NCI-H774 (cell line): ENCODE data around the gene KLK1.
"Not testable (repeated sequence)": the region's sequence is repeated elsewhere in the genome, so short reads cannot be mapped to it uniquely, and the experiment has no call there.

Experiments used
- DNase-seq: peaks from one replicate; lab custom pipeline; 2025; lab: John Stamatoyannopoulos, UW

Gene KLK1

DNA sequence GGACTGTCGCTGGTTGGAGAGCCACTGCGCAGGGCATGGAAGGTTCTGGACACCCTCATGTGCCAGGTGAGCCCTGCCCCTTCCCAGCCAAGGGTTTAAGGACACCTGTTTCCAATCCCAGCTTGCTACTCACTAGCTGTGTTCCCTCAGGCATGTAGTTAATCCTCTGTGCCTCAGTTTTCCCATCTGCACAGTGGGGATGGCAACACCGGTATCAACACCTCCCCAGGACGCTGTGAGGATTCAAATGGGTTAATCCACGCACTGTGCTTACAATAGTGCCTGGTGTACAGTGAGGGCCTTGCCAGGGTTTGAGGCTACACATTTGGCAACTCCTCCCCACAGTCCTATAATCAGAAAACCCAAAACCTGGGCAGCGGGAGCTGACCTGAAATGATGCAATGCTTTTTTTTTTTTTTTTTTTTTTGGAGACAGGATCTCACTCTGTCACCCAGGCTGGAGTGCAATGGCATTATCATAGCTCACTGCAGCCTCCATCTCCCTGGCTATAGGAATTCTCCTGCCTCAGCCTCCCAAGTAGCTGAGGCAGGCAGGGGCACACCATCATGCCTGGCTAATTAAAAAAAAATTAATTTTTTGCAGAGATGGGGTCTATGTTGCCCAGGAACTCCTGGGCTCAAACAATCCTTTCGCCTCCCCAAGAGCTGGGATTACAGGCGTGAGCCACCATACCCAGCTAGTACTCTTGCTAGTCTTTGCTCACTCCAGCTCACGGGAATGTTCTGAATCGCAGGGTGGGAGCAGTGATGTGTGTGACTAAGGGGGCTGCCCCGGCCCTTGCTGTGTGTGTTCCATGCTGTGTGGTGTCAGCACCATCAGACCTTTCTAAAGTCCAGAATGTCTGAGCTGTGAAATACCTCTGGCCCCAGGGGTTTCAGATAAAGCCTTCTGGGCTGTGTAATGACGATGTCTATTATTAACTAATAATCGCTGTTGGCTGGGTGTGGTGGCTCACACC, 31.0 kb downstream of the KLK1 start:
- DNase-seq: no peak

DNA sequence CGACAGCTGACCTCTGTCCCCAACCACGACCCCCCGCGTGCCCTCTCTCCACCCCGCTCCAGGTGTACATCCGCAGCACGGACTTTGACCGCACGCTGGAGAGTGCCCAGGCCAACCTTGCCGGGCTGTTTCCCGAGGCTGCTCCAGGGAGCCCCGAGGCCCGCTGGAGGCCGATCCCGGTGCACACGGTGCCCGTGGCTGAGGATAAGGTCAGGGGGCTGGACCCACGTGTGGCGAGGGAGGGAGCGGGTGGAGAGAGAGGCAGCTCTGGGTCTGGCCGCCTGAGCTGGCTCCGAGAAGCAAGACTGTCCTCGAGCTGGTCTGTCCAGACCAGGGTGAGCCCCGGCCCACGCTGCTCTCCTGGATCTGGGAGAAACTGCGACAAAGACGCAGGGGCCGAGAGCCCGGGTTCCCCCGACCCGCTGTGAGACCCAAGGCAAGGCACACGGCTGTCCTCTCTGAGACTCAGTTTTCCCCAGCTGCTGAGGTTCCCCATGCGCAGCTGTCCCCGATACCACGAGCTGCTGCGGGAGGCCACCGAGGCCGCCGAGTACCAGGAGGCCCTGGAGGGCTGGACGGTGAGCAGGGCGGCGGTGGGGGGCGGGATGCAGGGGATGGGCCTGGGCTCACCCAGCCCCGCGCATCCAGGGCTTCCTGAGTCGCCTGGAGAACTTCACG, 31.9 kb downstream of the KLK1 start:
- no peak for DNase-seq

DNA sequence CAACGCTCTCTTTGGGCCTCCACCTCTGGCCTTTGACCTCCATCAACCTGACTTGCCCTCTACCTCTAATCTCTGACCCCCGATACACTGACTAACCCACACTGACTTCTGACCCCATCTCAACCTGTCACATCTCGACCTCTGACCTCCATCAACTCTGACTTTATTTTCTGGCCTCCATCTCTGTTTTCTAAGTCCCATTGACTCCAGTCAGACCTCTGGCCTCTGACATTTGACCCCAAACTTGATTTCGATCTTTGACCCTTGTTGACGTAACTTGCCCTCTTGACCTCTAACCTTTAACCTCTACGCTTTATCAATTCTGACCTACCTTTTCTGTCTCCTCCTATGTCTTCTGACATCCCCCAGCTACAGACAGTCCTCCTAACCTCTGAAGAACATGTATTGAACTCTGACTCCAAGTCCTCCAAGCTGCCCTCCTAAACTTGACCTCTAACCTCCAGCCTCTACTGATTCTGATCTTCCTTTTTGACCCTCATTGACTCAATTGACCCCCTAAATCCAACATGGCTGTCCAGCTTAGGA, 32.6 kb downstream of the KLK1 start:
- DNase-seq: no peak

DNA sequence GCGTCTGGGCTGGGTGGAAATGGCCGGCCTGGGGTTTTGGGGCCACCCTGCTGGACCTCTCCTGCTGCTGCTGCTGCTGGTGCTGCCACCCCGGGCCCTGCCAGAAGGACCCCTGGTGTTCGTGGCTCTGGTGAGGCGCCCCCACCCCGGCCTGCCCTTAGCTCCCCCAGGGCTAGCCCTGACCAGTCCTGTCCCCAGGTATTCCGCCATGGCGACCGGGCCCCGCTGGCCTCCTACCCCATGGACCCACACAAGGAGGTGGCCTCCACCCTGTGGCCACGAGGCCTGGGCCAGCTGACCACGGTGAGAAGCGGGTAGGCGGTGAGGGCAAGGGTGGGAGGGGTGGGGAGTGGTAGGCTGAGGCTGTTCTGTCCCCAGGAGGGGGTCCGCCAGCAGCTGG, 33.2 kb downstream of the KLK1 start, which contains the start of gene ACP4:
ACP4 (plus strand) TSS at position 20 of the 400 bp plus-strand sequence; CDS start at position 20, 0 bp downstream.
- DNase-seq: no peak

DNA sequence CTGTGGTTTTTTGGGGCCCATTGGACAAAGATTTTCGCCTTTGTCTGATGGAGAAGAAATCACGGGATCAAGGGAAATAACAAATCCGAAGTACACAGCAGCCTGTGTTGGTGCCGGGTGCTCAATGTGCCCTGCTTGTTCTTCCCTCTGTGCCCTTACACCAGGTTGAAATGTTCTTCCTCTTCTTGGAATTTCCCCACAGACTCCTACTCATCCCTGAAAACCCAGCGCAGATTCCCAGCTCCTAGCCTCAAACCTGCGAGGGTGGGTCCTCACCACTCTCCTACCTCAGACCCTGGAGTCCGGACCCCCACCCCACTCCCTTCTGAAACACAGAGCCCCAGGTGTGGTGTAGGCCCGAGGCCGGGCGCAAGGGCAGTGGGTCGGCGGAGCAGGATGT, 38.3 kb downstream of the KLK1 start:
- no peak for DNase-seq

DNA sequence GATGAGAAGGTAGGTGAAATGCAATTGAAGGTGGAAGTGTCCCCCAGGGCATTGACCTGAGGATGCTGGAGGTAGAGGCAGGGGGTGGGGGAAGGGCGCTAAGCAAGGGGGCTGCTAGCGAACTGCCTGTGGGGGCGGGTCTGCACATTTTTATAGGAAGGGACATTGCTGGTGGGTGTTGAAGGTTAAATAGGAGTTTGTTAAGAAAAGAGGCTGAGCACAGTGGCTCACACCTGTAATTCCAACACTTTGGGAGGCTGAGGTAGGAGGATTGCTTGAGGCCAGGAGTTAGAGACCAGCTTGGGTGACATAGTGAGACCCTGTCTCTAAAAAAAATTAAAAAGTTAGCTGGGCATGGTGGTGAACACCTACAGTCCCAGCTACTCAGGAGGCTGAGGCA, 38.9 kb downstream of the KLK1 start:
- no peak for DNase-seq

DNA sequence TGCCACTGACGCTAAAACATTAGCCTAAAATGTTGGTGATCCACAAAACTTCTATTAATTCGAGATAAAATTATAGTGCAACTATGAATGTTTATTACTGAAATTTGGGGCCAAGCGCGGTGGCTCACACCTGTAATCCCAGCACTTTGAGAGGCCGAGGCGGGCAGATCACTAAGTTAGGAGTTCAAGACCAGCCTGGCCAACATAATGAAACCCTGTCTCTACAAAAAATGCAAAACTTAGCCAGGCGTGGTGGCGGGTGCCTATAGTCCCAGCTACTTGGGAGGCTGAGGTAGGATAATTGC, 39.8 kb downstream of the KLK1 start:
- not testable (repeated sequence) for DNase-seq

DNA sequence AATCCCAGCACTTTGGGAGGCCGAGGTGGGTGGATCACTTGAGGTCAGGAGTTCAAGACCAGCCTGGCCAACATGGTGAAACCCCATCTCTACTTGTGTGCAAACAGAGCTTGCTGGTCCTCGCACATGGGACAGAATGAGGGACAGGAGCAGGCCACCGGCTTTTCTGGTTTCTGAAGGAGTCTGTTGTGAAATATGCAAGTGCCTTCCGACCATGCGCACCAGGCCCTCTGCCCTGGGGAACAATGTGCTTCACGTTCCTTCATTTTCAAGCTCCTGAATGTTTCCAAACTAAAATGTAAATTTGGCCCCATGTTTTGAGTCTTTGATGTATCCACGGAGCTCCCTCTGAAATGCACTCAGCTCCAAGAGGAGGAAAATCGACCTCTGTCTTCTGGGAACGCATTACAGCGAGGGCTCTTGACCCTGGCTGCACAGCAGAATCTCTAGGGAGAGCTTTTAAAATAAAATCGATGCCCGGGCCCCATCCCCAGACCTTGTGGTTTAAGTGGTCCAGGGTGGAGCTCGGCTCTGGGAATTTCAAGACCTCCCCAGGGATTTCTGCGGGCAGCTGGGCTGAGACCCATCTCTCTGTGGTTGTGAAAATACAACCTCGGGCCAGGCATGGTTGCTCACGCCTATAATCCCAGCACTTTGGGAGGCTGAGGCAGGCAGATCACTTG, 42.7 kb downstream of the KLK1 start:
- DNase-seq: no peak

DNA sequence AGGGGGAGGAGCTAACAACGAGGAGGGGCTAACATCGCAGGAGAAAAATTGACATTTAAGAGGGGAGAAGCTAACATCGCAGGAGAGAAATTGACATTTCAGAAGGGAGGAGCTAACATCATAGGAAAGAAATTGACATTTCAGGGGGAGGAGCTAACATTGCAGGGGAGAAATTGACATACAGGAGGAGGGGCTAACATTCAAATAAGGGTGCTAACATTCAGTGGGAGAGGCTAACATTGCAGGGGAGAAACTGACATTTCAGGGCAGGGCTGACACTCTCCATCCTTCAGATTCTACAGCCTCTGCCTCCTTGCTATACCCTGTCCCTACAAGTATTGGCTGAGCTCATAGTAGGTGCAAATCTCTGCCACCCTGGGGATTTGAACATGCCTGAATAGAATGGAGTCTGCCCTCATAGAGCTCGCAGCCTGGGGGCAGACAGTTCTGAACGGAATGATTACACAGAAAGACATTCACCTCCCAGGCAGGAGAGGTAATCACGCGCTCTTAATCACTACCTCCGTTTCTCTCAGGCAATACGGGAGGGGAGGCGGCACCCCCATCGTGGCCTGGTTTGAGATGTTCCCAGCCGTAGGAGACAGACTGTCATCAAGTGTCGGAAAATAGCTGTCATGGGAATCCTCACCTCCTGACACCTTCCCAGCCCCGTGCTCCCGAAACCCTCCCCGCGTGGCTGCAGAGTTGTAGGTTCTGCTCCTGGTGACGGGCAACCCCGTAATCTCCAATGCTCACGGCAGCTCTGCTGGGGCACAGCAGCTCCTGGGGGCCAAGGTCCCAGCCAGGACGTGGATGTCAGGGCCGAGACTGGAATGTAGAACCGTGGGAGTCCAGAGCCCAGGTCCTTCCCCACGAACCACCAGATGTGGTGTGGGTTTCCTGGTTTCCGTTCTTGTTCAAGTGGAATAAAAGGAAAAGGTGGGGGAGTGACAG, 43.8 kb downstream of the KLK1 start:
- no peak for DNase-seq

DNA sequence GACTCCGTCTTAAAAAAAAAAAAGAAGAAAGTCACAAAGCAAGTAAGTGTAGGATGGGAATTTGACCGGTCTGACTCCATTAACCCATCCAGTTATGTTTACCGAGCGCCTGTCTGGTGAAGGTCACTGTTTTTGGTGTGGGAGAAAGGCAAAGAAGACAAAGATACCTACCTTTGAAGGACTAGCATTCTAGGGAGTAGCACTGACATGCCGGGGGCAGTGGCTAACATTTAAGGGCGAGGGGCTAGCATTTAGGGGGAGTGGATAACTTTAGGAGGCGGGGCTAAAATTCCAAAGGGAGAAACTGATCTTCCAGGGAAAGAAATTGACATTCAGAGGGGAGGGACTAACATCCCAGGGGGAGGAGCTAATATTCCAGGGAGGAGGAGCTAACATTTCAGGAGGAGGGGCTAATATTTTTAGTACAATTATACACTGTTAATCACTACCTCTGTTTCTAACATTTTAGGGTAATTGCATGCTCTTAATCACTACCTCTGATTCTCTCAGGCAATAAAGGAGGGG, 44.6 kb downstream of the KLK1 start:
- no peak for DNase-seq

DNA sequence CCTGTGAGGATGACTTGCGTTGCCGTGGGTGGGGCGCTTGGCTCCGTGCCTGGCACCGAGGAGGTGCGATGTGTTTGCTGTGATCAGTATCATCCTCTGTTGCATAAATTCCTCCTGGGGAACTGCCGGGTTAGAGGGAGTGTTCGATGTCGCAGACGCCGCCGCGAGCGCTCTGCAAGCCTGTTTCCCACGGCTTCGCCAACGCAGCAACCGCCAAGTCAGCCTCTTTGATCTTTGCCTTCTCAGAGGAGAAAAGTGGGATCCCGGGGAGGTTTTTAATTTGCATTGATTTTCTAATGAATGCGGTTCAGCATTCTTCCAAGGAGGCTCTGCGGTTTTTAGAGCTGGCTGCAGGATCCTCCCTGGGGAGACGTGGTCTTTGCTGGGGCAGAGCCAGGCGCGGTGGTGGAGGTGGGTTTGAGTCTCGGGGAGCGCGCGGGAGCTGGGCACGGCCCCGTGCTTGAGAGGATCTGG, 45.7 kb downstream of the KLK1 start:
- no peak for DNase-seq

DNA sequence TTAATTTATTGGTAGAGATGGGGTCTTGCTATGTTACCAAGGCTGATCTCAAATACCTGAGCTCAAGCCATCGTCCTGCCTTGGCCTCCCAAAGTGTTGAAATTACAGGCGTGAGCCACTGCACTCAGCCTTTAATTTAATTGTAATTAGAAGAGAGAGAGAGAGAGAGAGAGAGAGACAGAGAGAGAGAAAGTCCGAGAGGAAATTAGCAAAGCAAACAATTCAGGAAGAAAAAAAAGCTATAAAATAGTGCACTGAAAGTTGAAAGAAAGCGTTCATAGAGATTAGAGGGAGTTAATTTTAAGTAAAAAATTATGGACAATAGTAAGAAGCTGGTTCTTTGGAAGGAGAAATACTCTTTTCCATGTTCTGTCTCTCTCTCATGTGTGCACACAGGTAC, 46.3 kb downstream of the KLK1 start:
- no peak for DNase-seq

DNA sequence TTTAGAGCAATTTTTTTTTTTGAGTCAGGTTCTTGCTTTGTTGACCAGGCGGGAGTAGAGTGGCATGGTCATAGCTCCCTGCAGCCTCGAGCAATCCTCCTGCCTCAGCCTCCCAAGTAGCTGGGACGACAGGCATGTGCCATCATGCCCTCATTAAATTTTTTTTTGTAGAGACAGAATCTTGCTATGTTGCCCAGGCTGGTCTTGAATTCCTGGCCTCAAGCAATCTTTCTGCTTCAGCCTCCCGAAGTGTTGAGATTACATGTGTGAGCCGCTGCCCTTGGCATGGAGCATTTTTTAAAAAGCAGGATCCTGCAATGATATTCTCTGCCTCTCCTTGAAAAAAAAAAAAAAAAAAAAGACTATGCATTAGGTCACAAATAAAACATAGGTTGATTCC, 47.5 kb downstream of the KLK1 start:
- no peak for DNase-seq

DNA sequence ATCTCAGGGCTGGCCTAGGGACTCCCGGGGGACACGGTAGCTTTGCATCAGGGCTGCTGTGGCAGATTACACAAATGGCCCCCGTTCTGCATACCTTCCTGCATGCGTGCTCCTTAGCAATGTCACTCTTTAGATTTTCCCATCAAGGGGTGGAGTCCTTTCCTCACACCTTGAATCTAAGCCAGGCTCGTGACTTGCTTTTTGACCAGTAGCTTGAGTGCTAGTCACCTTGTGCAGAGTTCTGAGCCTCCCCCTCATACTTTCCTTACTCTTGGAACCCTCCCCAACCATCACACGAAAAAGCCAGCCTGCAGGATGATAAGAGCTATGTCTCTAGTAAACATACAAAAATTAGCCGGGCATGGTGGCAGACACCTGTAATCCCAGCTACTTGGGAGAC, 50.1 kb downstream of the KLK1 start:
- DNase-seq: not testable (repeated sequence)

DNA sequence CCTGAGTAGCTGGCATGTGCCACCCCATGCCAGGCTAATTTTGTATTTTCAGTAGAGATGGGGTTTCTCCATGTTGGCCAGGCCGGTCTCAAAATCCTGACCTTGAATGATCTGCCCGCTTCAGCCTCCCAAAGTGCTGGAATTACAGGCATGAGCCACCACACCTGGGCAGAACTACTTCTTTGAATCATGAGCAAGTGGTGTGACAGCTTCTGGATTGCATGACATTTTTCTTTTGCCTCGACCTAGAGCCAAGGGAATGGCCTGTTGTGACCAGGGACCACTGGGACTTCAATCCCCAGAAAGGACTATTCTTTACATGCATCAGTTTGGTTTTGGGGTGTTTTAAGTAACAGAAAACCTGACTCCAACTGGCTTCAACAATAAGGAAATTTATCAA, 50.7 kb downstream of the KLK1 start:
- not testable (repeated sequence) for DNase-seq

DNA sequence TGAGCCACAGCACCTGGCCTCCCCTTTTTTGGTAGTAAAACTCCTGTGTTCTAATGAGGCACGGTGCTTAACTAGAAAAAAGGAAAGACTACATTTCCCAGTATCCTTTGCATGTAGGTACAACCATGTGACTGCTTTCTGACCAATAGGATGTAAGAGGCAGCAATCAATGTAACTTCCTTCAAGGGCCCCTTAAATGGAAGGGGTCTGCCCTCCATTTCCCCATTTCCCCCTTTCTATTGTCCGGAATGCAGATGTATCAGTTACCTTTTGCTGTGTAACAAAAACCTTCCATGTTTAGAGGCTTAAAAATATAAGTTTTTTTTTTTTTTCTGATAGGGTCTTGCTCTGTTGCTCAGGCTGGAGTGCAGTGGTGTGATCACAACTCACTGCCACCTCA, 51.1 kb downstream of the KLK1 start:
- DNase-seq: no peak

DNA sequence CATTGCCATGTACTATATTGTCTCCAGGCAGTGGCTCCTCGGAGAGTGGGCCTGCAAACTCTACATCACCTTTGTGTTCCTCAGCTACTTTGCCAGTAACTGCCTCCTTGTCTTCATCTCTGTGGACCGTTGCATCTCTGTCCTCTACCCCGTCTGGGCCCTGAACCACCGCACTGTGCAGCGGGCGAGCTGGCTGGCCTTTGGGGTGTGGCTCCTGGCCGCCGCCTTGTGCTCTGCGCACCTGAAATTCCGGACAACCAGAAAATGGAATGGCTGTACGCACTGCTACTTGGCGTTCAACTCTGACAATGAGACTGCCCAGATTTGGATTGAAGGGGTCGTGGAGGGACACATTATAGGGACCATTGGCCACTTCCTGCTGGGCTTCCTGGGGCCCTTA, 52.7 kb downstream of the KLK1 start:
- DNase-seq: no peak

DNA sequence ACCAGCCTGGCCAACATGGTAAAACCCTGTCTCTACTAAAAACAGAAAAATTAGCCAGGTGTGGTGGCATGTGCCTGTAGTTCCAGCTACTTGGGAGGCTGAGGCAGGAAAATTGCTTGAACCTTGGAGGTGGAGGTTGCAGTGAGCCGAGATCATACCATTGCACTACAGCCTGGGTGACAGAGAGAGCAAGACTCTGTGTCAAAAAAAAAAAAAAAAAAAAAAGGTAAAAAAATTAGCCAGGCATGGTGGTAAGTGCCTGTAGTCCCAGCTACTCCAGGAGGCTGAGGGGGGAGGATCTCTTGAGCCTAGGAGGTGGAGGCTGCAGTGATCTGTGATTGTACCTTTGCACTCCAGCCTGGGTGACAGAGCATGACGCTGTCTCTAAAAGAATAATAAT, 53.4 kb downstream of the KLK1 start, which contains the start of gene GPR32:
GPR32 (plus strand) TSS at position 301 of the 400 bp plus-strand sequence. CDS start 137 bp downstream, outside the sequence.
- DNase-seq: not testable (repeated sequence)
